Ecto neural progenitor cell (in vitro differentiated cells): Measurements from ENCODE around the gene DOCK6.

Experiments
- DNase-seq: peaks from one replicate; pipeline ENCODE4 v3.0.0-alpha.2; 2018; ENCODE audit warnings: low spot score

The DOCK6 gene

GRCh38 chr19:11244846-11245589 is 17.3 kb downstream of the DOCK6 start:
- DNase-seq, result no peak

- no peak for DNase-seq
Observed at GRCh38 chr19:11243798-11244169, 18.5 kb downstream of the DOCK6 start.

GRCh38 chr19:11242864-11243797 is 19.2 kb downstream of the DOCK6 start:
- DNase-seq, result peak; percentile 97

GRCh38 chr19:11242025-11242424 is 20.3 kb downstream of the DOCK6 start:
- no peak for DNase-seq

- DNase-seq, result no peak
Observed at GRCh38 chr19:11240008-11240444, 22.3 kb downstream of the DOCK6 start.

GRCh38 chr19:11239377-11240000 is 22.8 kb downstream of the DOCK6 start, which contains the start of gene ANGPTL8:
Gene ANGPTL8 (plus strand): TSS chr19:11239619. CDS start chr19:11239638, 19 bp downstream.
- no peak for DNase-seq

GRCh38 chr19:11238781-11239376 is 23.4 kb downstream of the DOCK6 start:
- no peak for DNase-seq

- DNase-seq, result no peak
Observed at GRCh38 chr19:11238041-11238440, 24.3 kb downstream of the DOCK6 start.

GRCh38 chr19:11237321-11237720 is 25.0 kb downstream of the DOCK6 start:
- DNase-seq, result no peak

GRCh38 chr19:11236324-11237301 is 25.7 kb downstream of the DOCK6 start:
- DNase-seq, result no peak

GRCh38 chr19:11234486-11235075 is 27.7 kb downstream of the DOCK6 start:
- DNase-seq, result no peak

- no peak for DNase-seq
Observed at GRCh38 chr19:11233073-11233472, 29.3 kb downstream of the DOCK6 start.

GRCh38 chr19:11232555-11232954 is 29.8 kb downstream of the DOCK6 start:
- no peak for DNase-seq

- DNase-seq, result no peak
Observed at GRCh38 chr19:11230621-11231386, 31.5 kb downstream of the DOCK6 start.

GRCh38 chr19:11227195-11227886 is 35.0 kb downstream of the DOCK6 start:
- DNase-seq, result peak; percentile 61

GRCh38 chr19:11226716-11227166 is 35.6 kb downstream of the DOCK6 start:
- no peak for DNase-seq

GRCh38 chr19:11225815-11226214 is 36.5 kb downstream of the DOCK6 start:
- no peak for DNase-seq

GRCh38 chr19:11225172-11225571 is 37.2 kb downstream of the DOCK6 start:
- DNase-seq, result no peak

GRCh38 chr19:11224429-11224828 is 37.9 kb downstream of the DOCK6 start:
- no peak for DNase-seq
